ENCODE measurements around the gene FAH.

Gene FAH

DNA sequence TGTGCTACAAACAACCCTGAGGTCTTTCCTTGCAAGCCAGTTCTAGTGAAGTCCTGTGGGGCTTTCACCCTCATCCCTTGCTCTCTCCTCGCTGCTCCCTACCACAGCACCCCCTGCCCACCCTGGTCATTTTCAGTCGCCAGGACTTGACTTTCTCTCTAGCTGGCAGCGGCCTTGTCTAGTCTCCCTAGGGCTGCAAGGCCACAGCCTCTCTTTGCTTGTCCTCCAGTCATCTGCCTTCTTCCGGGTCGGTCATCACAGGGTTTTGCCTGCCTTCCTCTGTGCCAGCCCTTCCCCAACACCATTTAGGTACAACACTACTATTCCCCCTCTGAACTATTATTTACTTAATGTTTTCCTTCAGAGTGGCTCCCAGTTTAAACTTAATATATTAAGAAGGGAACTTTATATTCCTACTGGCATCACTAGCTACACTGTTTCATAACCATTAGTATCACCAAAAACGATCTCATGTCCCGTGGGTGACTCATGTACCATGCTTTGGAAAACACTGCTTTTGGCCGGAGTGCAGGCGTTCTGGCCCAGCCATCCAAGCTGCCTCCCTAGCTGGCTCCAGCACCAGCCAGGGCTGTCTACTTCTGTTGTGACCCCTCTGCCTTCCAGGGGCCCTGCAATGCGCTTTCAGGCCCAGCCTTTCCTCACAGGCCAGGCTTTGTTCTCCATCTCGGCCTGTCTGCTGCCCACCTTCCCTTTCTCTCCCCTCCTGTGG lies 21.4 kb downstream of the FAH start:
- DNase-seq, result no peak

DNA sequence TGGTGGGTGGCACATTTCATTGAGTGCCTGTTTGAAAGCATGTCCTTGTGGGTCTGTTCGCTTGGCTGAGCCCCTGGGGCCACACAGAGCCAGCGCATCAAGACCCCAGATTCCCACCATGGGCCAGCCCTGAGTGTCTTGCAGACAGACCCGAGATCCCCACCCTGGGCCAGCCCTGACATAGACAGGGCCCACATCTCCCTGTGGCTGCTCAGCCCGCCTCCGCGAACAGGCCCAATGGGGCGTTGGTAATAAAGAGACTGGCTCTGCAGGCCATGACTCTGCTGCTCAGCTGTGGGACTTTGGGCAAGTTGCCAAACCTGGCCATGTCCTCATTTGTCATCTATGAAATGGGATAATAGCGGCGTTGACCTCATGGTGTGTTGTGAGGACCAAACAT lies 22.6 kb downstream of the FAH start:
- no peak for DNase-seq

DNA sequence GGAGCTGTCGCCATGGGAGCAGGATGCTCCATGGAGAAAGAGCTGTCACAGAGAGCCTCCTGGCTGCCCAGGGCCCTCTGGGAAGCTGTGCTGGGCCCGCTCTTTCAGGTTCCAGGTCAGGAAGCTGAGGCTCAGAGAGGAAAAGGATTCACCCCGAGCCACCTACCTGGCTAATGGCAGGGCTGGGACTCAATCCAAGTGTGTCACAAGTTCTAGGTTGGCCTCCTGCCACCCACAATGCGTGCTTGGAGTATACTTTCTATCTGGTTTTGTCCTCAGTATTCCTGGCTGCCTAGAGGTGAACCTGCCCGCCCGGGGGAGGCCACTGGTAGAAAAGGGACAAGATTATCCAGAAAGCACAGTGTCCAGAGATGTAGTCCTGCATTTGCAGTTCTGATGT lies 23.6 kb downstream of the FAH start:
- no peak for DNase-seq

DNA sequence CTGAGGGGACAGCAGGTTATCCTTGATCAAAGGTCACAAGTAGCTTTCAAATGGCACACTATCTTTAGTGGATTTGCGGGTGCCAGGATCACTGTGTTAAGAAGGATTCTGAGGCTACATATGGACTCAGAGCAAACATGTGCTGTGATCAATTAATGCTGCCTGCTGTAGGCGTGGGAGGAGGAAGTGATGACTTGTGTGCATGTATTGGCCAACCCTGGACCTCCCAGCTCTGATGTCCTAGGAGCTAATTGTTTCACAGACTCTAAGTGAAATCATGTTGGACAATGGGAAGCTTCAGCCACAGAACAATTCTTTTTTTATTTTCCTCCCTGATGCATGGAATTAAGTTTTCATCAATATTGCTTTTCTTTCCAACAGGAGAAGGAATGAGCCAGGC lies 24.4 kb downstream of the FAH start:
- DNase-seq, result no peak

DNA sequence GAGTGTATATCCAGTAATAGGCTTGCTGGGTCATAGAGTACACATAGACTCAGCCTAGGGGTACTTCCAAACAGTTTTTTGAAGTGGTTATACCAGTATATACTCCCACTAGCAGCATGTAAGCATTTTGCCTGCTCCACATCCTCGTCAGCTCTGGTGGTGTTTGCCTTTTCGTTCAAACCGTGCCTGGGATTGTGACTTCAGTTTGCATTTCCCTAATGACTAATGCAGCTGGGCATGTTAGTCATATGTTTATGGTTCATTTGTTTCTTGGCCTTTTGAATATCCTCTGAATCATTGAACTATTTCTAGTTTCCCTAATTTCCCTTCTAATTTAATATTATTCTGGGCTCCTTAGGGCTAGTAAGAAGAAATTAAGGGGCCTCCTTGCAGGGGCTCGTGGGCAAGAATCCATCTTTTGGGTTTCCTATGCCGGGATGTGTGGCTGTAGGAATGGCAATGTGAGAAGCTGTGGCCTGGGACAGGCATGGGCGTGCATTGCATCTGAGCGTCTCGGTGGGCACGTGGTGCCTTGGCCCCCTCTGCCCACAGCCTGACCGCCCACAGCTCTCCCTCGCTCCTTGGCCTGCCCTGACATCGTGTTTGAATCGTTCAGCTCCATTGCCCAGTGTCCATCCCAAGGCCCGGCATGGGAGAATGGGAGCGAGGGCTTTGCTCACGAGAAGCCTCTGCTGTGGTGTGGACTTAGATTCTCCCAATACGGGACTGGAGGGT lies 26.4 kb downstream of the FAH start:
- no peak for DNase-seq

GRCh38 chr15:80179935-80180334 lies 27.1 kb downstream of the FAH start:
- no peak for DNase-seq

DNA sequence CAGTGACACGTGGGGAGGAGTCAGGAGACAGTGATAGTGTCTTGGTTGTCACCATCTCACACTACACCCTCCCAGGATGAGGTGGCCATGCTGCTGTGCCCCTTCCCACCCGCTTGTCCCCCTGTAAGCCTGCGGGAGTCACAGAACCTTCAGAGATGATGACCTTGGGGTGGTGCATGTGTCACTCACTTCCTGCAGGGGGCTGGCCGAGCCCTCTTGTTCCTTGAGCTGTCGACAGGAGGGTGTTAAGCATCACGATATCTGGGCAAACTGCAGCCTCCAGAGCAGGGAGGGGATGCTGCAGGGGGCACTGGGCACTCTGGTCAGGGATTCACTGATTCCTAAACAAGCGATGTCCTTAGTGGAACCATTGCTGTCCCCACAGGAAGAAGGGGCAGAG lies 27.7 kb downstream of the FAH start:
- DNase-seq, result no peak

- DNase-seq, result no peak
Observed at GRCh38 chr15:80180986-80181385, 28.2 kb downstream of the FAH start.

GRCh38 chr15:80182611-80183261 lies 29.9 kb downstream of the FAH start:
- DNase-seq, result no peak

DNA sequence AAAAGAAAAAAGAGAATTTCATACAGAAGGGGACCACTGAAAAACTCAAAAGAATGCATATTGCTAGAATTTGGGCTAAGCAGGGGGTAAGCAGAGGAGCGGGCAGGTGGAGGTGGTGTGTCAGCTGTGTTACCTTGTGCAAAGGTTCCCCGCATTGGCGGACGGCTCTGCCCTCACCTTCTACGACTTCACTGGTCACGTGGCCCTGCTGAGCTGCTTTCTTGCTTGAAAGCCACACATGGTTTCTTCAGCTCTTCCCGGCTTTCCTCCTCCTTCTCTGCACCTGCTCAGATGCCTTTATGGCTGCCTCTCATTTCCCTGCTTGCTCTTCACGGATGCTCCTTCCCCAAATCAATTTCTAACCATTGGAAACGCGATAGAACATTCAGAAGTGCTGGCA lies 30.5 kb downstream of the FAH start:
- no peak for DNase-seq

DNA sequence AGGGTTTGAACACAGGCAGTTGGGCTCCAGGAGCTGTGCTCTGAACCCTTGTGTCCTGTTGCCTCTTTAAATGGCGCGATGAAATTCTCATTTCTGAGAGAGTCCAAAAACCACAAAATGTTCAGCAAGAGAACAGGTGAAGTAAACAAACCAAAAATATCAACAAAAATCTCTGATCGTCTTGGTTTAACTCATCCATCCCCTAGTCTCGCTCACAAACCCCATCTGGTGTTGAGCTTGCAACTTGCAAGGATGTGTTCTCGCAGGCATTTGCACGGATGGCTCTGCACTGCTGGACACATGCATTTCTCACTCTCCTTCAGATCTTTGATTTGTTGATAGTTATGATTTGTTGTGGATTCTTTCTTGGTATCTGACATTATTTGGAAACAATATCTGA lies 31.1 kb downstream of the FAH start:
- no peak for DNase-seq

DNA sequence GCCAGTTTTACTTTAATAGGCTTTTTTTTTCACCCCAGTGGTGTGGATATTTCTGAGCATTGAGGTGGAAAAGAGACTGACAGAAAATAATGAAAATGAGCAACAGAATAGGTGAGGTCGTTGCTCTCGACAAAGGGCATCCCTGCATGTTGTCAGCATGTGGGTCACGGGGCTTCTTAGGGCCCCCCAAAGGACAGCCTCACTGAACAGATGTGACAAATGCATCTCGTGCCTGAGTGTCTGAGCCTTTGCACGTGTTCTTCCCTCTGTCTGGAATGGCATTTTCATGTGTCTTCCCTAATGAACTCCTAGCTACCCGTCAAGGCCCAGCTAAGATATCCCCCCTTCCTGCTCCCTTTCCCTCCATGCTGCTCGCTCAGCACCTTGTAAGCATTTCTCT lies 31.8 kb downstream of the FAH start:
- no peak for DNase-seq

- DNase-seq, result no peak
Observed at GRCh38 chr15:80185152-80185551, 32.4 kb downstream of the FAH start.

- no peak for DNase-seq
Observed at GRCh38 chr15:80186066-80186465, 33.3 kb downstream of the FAH start.

DNA sequence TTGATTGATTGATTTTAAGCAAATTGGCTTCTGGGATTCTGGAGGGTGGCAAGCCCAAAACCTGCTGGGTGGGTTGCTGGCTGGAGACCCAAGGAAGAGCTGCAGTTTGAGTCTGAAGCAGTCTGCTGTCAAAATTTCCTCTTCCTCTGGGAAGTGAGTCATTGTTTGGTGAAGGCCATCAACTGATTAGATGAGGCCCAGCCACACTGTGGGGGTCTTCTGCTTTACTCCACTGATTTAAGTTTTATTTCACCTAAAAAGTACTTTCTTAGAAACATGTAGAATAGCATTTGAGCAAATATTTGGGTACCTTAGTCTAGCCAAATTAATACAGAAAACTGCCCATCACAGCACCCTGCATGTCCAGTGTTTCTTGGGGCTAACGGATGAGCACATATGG lies 33.8 kb downstream of the FAH start:
- no peak for DNase-seq

- no peak for DNase-seq
Observed at GRCh38 chr15:80188251-80188650, 35.5 kb downstream of the FAH start.

- no peak for DNase-seq
Observed at GRCh38 chr15:80191198-80191597, 38.4 kb downstream of the FAH start.

DNA sequence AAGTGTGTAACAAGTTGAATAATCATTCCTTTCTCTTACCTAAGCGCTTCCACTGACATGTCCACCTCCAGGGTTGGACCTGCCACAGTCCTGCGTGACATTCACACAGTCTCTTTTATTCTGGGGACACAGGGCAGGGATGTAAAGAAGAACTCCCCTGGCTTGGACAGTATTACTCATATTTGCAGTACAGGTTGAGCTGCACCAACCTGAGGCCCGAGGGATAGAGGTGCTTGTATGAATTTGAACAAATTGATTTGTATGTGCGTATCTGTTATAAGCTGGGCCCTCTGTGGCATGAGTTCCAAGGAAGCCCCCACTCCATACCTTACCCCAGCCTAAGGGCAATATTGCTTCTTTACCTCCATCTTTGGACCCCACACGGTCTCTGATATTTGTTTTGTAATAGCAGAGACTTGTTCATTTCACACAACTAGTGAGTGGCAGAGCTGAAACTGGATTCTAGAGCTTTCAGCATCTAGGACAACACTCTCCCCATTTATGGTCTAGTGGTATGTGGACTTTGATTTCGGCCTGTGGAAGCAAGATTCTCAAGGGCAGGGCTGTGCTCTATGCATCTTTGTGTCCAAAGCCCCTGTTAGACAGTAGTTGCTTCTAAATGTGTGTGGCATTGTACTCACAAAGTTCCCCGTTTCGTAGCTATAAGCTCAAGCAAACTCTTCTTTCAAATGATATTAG lies 39.2 kb downstream of the FAH start:
- DNase-seq, result no peak

- no peak for DNase-seq
Observed at GRCh38 chr15:80194186-80194585, 41.4 kb downstream of the FAH start.

DNA sequence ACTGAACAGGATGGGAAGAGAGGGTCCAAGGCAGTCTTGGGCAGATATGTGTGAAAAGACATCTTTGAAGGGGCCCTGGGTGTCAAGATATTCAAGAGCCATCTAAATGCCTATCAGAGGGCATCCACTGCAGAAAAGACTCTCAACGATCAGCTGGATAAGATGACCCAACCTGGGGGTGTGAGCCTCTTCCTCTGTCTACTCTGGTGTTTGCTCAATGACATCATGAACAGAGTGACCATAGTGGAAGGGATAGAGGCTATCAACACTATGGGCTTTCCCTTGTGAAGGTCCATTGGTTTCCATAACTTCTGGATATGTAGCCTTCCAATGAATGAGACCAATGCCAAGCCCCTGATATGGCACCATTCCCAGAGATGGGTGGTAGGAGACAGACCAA lies 42.1 kb downstream of the FAH start:
- no peak for DNase-seq

DNA sequence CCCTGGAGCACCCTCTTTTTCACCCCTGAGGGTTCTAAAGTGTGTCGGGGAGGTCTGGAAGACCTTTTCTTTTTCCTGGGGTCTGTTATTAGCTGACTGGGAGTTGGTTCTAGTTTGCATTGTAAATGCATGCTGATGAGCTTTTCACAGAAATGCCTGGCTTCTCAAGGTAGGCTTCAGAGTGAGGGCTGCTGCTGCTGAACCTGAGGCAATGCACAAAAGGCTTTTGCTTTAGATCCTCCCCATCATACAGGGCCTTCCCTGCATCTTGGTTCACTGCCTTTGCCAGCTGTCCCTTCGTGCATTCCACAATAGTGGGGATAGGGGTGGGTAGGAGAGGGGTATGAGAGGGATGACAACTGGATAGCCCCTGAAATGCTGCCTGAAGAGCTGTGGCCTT lies 46.6 kb downstream of the FAH start:
- no peak for DNase-seq

DNA sequence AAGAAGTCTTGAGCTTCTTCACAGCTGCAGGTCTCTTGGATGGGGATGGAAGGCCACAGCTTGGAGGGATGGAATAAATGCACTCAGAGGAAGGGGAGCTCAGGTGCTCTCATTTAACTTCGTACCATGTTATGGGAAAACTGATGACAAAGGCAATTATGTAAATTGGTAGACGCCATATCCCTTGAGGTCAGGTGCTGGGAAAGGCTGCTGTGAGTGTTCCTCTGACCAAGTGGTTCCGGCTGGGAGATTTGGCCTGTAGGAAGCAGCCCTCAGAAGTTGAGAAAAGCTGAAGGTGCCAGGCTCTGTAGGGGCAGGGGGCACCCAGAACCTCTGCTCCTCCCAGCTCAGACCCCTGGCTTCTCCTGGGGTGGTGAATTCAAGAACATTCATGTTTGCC lies 47.1 kb downstream of the FAH start:
- no peak for DNase-seq

- no peak for DNase-seq
Observed at GRCh38 chr15:80201256-80202015, 48.6 kb downstream of the FAH start.

Data from activated CD4-positive, CD25-positive, alpha-beta regulatory T cell (primary cell).